Stromal cell of bone marrow (primary cell): ENCODE results near the gene PGLYRP2.

ENCODE experiments used
- DNase-seq: peaks from one replicate; pipeline ENCODE4 v3.0.0-alpha.2; 2012; ENCODE audit warnings: low read depth

PGLYRP2 gene

GRCh38 chr19:15456441-15456840 is 22.9 kb downstream of the PGLYRP2 start:
- DNase-seq: no peak

GRCh38 chr19:15455996-15456395 is 23.3 kb downstream of the PGLYRP2 start:
- DNase-seq: no peak

- no peak for DNase-seq
Observed at GRCh38 chr19:15453906-15454860, 25.1 kb downstream of the PGLYRP2 start.

GRCh38 chr19:15453091-15453578 is 26.2 kb downstream of the PGLYRP2 start:
- DNase-seq: no peak

- peak; percentile 54 for DNase-seq
Observed at GRCh38 chr19:15452111-15453047, 26.9 kb downstream of the PGLYRP2 start.

GRCh38 chr19:15450528-15450890 is 28.8 kb downstream of the PGLYRP2 start:
- DNase-seq: no peak

GRCh38 chr19:15449620-15450527 is 29.4 kb downstream of the PGLYRP2 start, which contains the start of gene WIZ:
TSS of gene WIZ (minus strand) at chr19:15449956. CDS start at chr19:15448307, 1,649 bp downstream.
- DNase-seq: peak; percentile 57

- DNase-seq: no peak
Observed at GRCh38 chr19:15448778-15449619, 30.3 kb downstream of the PGLYRP2 start.

GRCh38 chr19:15448044-15448777 is 31.1 kb downstream of the PGLYRP2 start:
- DNase-seq: no peak

- no peak for DNase-seq
Observed at GRCh38 chr19:15447057-15447456, 32.2 kb downstream of the PGLYRP2 start.

- DNase-seq: no peak
Observed at GRCh38 chr19:15445807-15446376, 33.4 kb downstream of the PGLYRP2 start.

- no peak for DNase-seq
Observed at GRCh38 chr19:15445227-15445605, 34.1 kb downstream of the PGLYRP2 start.

- no peak for DNase-seq
Observed at GRCh38 chr19:15444505-15445226, 34.6 kb downstream of the PGLYRP2 start.

- no peak for DNase-seq
Observed at GRCh38 chr19:15443838-15444237, 35.5 kb downstream of the PGLYRP2 start.

GRCh38 chr19:15443325-15443724 is 36.0 kb downstream of the PGLYRP2 start:
- no peak for DNase-seq

- no peak for DNase-seq
Observed at GRCh38 chr19:15442142-15442920, 37.0 kb downstream of the PGLYRP2 start.

- DNase-seq: no peak
Observed at GRCh38 chr19:15441317-15441716, 38.0 kb downstream of the PGLYRP2 start.
